T-helper 2 cell treated with Interferon-gamma antibody and Interleukin-4, amounts not matched to agents 5 μg/mL and 100 μg/mL, for 36 hours (primary cell): ENCODE data around the gene CIROP.

Source experiments
- DNase-seq: peaks from one replicate; pipeline ENCODE4 v3.0.0; 2021; ENCODE audit warnings: low spot score
- H3K27ac Mint-ChIP-seq: one replicate; pipeline ENCODE4 v1.8.0; 2021; ENCODE audit warnings: mild to moderate bottlenecking, mixed read lengths
- H3K27me3 Mint-ChIP-seq: one replicate; pipeline ENCODE4 v1.8.0; 2021; ENCODE audit warnings: low read depth, mixed read lengths
- H3K36me3 Mint-ChIP-seq: one replicate; pipeline ENCODE4 v1.8.0; 2021; ENCODE audit warnings: low read depth, mixed read lengths
- H3K4me1 Mint-ChIP-seq: one replicate; pipeline ENCODE4 v1.8.0; 2021; ENCODE audit warnings: low read depth, mixed read lengths
- H3K4me3 Mint-ChIP-seq: one replicate; pipeline ENCODE4 v1.8.0; 2022; ENCODE audit warnings: mild to moderate bottlenecking, moderate library complexity, mixed read lengths
- H3K9me3 Mint-ChIP-seq: one replicate; pipeline ENCODE4 v1.8.0; 2021; ENCODE audit warnings: mixed read lengths

Gene CIROP

GRCh38 chr14:23080474-23080873, 24.3 kb downstream of the CIROP start:
- Mint-ChIP-seq H3K4me1 (peaks cover 2% of the 10 kb centered on the region), H3K27me3 (no peaks in the 10 kb centered on the region), H3K4me3 (no peak overlapping the region), H3K9me3 (no peaks in the 10 kb centered on the region), H3K36me3 (peaks cover 67% of the 10 kb centered on the region), H3K27ac (no peak overlapping the region)
- DNase-seq, result no peak

GRCh38 chr14:23079716-23080115, 25.1 kb downstream of the CIROP start:
- Mint-ChIP-seq H3K4me3 (no peak overlapping the region), H3K36me3 (peaks cover 68% of the 10 kb centered on the region)

DNA sequence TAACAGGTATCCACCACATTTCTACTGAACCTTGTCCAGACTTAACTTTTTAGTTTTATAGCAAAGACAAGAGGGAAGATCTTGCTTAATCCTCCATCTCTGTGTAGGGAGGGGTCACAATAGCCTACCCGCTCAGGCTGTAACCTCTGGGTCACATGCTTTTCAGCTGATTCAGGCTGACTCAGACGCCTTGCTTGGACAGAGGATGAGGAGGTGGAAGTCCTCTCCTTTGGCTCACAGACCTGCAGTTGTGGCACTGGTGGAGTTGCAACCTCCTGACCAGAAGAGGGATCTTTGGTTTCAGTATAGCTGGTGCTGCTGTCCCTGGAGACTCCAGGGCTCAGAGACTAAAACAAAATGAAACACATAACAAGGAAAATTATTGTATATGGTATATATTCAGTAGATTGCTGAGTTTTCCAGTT, 26.1 kb downstream of the CIROP start:
- peaks cover 69% of the 10 kb centered on the region for H3K36me3 Mint-ChIP-seq

More at GRCh38 chr14:23079716-23080115, 25.1 kb downstream of the CIROP start:
- no peaks in the 10 kb centered on the region for H3K9me3 Mint-ChIP-seq
- H3K4me1 Mint-ChIP-seq, result peaks cover 2% of the 10 kb centered on the region
- DNase-seq, result no peak
- no peaks in the 10 kb centered on the region for H3K27me3 Mint-ChIP-seq
- no peak overlapping the region for H3K27ac Mint-ChIP-seq

GRCh38 chr14:23077962-23078361, 26.8 kb downstream of the CIROP start:
- Mint-ChIP-seq H3K4me3 (no peak overlapping the region), H3K27me3 (no peaks in the 10 kb centered on the region), H3K27ac (no peak overlapping the region), H3K36me3 (peaks cover 65% of the 10 kb centered on the region), H3K9me3 (no peaks in the 10 kb centered on the region), H3K4me1 (peaks cover 1% of the 10 kb centered on the region)
- no peak for DNase-seq

More for the DNA sequence above, 26.1 kb downstream of the CIROP start:
- DNase-seq, result no peak
- no peak overlapping the region for H3K4me3 Mint-ChIP-seq
- H3K27ac Mint-ChIP-seq, result no peak overlapping the region
- H3K27me3 Mint-ChIP-seq, result no peaks in the 10 kb centered on the region
- H3K4me1 Mint-ChIP-seq, result peaks cover 1% of the 10 kb centered on the region
- H3K9me3 Mint-ChIP-seq, result no peaks in the 10 kb centered on the region

DNA sequence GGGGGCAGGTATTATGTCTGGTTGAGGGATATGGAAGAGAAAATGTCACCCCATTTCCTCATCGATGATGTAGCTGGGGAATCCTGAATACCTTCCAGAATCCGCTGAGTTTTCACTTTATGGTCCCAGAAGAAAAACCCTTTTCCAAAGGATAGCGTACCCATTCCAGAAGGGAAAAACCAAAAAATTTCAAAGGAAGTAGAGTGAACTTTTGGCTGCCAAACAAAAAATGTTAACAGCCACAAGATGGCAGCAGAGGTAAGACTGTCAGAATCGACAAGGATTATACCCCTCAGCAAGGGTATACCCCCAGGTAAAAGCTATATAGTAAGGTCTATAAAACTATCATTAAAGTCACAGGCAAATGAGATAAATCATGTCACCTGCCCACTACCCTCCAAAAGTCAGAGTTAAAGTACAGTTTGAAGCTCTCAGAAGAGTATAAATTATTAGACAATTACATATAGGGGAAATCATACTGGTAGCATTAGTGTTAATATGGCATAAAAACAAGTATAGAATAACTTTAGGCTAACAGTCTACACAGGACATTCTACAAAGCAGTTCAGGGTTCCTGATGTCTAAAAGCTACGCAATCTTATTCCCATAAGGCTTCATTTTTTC, 27.9 kb downstream of the CIROP start:
- Mint-ChIP-seq H3K27ac (no peak overlapping the region), H3K4me3 (no peak overlapping the region), H3K27me3 (no peaks in the 10 kb centered on the region), H3K4me1 (peaks cover 8% of the 10 kb centered on the region), H3K9me3 (no peaks in the 10 kb centered on the region), H3K36me3 (peaks cover 69% of the 10 kb centered on the region)
- DNase-seq, result no peak

DNA sequence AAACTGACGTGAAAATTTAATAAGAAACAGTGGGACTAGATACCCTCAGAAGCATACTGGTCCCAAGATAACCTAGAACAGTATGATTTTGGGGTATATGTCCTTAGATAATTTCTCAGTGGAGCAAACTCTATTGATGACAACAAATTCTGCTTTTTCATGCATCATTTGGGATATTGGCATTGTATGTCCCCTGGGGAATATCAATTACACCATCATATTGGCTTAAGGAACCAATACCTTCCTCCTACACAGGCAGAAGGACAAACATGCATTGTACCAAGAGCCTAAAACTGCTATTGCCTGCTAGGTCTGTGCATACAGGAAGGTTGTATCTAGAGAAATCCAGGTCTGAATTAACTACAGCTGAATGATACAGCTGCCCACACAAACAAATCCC, 29.9 kb downstream of the CIROP start:
- Mint-ChIP-seq H3K27me3 (no peaks in the 10 kb centered on the region), H3K36me3 (peaks cover 64% of the 10 kb centered on the region), H3K4me1 (peaks cover 23% of the 10 kb centered on the region), H3K4me3 (no peak overlapping the region), H3K27ac (no peak overlapping the region), H3K9me3 (no peaks in the 10 kb centered on the region)
- no peak for DNase-seq

DNA sequence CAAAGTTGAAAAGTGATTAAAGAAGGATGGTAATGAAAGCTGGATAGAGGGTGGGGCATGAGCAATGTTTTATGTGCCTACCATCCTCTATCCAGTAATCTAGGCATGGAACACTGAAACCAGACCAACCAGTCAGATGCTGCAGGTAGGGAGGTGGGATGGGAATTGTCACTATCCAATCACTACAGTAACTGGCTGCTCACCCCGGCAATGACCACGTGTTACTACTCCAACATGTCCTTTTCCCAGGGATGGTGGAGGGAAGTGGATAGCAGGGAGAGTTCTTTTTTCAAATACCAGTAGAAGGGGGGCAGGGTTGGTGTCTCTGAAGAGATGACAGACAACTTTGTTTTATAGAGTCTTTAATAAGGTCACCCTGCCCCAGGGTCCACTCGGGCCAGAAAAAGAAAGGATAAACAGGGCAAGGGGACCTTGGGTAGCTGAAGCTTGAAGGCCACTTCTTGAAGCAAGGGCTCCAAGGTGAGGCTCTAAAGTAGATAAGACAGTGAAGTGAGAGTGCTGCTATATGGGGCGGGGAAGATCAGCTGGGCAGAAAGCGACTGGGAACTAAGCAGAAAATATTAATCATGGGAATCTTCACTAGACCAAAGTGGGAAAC, 32.8 kb downstream of the CIROP start:
- DNase-seq, result no peak
- peaks cover 30% of the 10 kb centered on the region for H3K4me1 Mint-ChIP-seq
- peaks cover 54% of the 10 kb centered on the region for H3K36me3 Mint-ChIP-seq
- no peaks in the 10 kb centered on the region for H3K9me3 Mint-ChIP-seq
- H3K27me3 Mint-ChIP-seq, result no peaks in the 10 kb centered on the region
- peak overlapping the region; percentile 89 for H3K27ac Mint-ChIP-seq
- H3K4me3 Mint-ChIP-seq, result peak overlapping the region; percentile 93

DNA sequence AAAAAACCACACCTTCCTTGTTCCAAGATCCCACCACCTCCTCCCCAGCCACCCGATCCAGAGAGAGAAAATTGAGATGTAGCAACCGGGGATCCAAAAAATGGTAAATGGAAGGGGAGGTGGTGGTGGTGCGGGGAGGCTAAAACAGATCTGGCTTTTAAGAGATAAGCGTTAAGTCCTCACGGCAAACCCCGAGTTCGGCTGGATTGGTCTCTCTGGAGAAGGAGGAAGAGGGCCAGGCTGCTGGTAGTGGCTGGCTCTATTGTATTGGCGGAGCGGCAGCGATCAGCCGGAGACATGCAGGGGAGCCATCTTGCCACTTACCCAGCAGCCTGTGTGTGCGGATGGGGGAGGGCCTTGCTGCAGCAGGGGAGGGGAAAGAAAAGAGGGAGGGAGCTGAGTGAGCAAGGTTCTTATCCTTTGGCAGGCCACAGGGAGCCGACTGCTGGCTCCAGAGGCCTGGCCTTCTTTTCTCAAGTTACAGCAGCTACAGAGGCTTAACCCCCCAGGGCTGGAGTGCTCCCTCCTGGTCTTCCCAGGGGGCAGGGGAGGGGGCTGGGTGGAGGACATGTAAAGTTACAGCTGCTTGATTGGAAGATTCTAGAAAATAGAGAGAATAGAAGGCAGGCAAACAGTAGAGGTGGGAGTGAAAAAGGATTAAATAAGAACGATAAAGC, 33.4 kb downstream of the CIROP start:
- peaks cover 30% of the 10 kb centered on the region for H3K4me1 Mint-ChIP-seq
- H3K9me3 Mint-ChIP-seq, result no peaks in the 10 kb centered on the region
- peak overlapping the region; percentile 93 for H3K4me3 Mint-ChIP-seq
- H3K27me3 Mint-ChIP-seq, result no peaks in the 10 kb centered on the region
- H3K36me3 Mint-ChIP-seq, result peaks cover 56% of the 10 kb centered on the region
- peak; percentile 76 for DNase-seq
- peak overlapping the region; percentile 89 for H3K27ac Mint-ChIP-seq

GRCh38 chr14:23070262-23071129, 34.3 kb downstream of the CIROP start:
- peak overlapping the region; percentile 89 for H3K27ac Mint-ChIP-seq
- H3K4me1 Mint-ChIP-seq, result peaks cover 30% of the 10 kb centered on the region
- H3K36me3 Mint-ChIP-seq, result peaks cover 59% of the 10 kb centered on the region
- H3K9me3 Mint-ChIP-seq, result no peaks in the 10 kb centered on the region
- H3K27me3 Mint-ChIP-seq, result no peaks in the 10 kb centered on the region
- H3K4me3 Mint-ChIP-seq, result peak overlapping the region; percentile 93
- DNase-seq, result no peak

GRCh38 chr14:23069413-23069806, 35.4 kb downstream of the CIROP start:
- Mint-ChIP-seq H3K27me3 (no peaks in the 10 kb centered on the region), H3K9me3 (no peaks in the 10 kb centered on the region), H3K27ac (no peak overlapping the region), H3K4me3 (no peak overlapping the region), H3K4me1 (peaks cover 29% of the 10 kb centered on the region), H3K36me3 (peaks cover 55% of the 10 kb centered on the region)
- no peak for DNase-seq

DNA sequence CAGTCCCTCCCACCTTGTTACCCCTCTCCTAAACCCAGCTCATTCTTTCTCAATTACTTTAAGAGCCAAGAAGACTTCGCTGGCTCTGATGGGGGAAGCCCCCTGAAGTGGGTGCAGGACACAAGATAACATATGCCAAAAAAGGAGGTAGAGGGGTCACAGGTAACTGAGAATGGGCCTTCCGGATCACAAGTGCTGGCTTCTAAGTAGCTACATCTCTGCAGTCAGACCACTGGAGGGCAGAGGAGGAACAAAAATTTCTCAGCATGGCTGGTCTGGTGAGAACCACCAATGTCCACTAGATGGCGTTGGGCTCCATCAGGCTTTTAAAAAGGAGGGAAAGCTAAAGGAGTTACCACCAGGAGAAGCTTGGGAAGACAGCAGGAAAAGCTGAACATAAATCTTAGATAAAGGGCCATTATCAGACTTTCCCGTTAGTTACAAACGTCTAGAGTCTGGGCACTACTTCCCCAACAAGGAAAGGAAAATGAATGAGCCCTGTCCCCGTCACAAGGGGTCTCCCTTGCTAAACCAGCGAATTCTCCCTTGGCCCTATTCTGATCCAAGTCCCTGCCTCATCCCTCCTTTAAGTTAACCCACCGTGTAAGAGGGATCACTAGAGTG, 35.9 kb downstream of the CIROP start:
- Mint-ChIP-seq H3K27ac (peak overlapping the region; percentile 45), H3K36me3 (peaks cover 59% of the 10 kb centered on the region), H3K4me1 (peaks cover 29% of the 10 kb centered on the region), H3K9me3 (no peaks in the 10 kb centered on the region), H3K4me3 (peak overlapping the region; percentile 48), H3K27me3 (no peaks in the 10 kb centered on the region)
- DNase-seq, result peak; percentile 69

- Mint-ChIP-seq H3K9me3 (no peaks in the 10 kb centered on the region), H3K4me3 (no peak overlapping the region), H3K36me3 (peaks cover 66% of the 10 kb centered on the region), H3K27me3 (no peaks in the 10 kb centered on the region), H3K4me1 (peaks cover 29% of the 10 kb centered on the region), H3K27ac (no peak overlapping the region)
- no peak for DNase-seq
These were observed 36.7 kb downstream of the CIROP start for GRCh38 chr14:23067847-23068788.
